GM06990 (cell line): Measurements from ENCODE around the gene CNTNAP4.

ENCODE experiments used
- DNase-seq: peaks from one replicate; pipeline ENCODE4 v3.0.0-alpha.2; 2011; ENCODE audit not compliant: insufficient read length; ENCODE audit errors: extremely low read depth
- H3K27me3 ChIP-seq: replicated peaks from 2 replicates; pipeline ENCODE4 v1.6.0; 2011; ENCODE audit warnings: low read length; ENCODE audit not compliant: control insufficient read depth, insufficient read depth
- H3K36me3 ChIP-seq: 2 replicates; pipeline ENCODE4 v1.5.1; 2011; ENCODE audit warnings: low read length; ENCODE audit not compliant: control insufficient read depth, insufficient read depth
- H3K4me3 ChIP-seq: replicated peaks from 2 replicates; pipeline ENCODE4 v1.5.1; 2011; ENCODE audit warnings: low read depth, mild to moderate bottlenecking, control low read depth, low read length
- CTCF ChIP-seq: IDR thresholded peaks from 2 replicates; pipeline ENCODE4 v1.5.1; 2011; ENCODE audit warnings: low read length, control low read depth, mild to moderate bottlenecking, inconsistent platforms; ENCODE audit not compliant: insufficient read depth, poor library complexity, severe bottlenecking

The CNTNAP4 gene

GRCh38 chr16:76571755-76572154, 294.6 kb downstream of the CNTNAP4 start:
- H3K27me3 ChIP-seq = no peaks in the 10 kb centered on the region
- no peak for DNase-seq
- no peaks in the 10 kb centered on the region for H3K36me3 ChIP-seq
- no peak overlapping the region for H3K4me3 ChIP-seq
- TF ChIP-seq CTCF = no peak

- no peak for TF ChIP-seq CTCF
- no peaks in the 10 kb centered on the region for H3K36me3 ChIP-seq
- no peaks in the 10 kb centered on the region for H3K27me3 ChIP-seq
- H3K4me3 ChIP-seq = no peak overlapping the region
- DNase-seq = no peak
Measured at GRCh38 chr16:76573281-76573680, 296.1 kb downstream of the CNTNAP4 start.

GRCh38 chr16:76574651-76575050, 297.4 kb downstream of the CNTNAP4 start:
- DNase-seq = no peak
- Histone ChIP-seq H3K27me3 (no peaks in the 10 kb centered on the region), H3K4me3 (no peak overlapping the region), H3K36me3 (no peaks in the 10 kb centered on the region)
- no peak for TF ChIP-seq CTCF

- no peak overlapping the region for H3K4me3 ChIP-seq
- no peak for DNase-seq
- H3K27me3 ChIP-seq = no peaks in the 10 kb centered on the region
- H3K36me3 ChIP-seq = no peaks in the 10 kb centered on the region
- TF ChIP-seq CTCF = no peak
Measured at GRCh38 chr16:76576526-76576925, 299.3 kb downstream of the CNTNAP4 start.

- peak; percentile 50 for DNase-seq
- Histone ChIP-seq H3K4me3 (no peak overlapping the region), H3K36me3 (no peaks in the 10 kb centered on the region), H3K27me3 (no peaks in the 10 kb centered on the region)
- no peak for TF ChIP-seq CTCF
Measured at GRCh38 chr16:76577003-76577402, 299.8 kb downstream of the CNTNAP4 start.

DNA sequence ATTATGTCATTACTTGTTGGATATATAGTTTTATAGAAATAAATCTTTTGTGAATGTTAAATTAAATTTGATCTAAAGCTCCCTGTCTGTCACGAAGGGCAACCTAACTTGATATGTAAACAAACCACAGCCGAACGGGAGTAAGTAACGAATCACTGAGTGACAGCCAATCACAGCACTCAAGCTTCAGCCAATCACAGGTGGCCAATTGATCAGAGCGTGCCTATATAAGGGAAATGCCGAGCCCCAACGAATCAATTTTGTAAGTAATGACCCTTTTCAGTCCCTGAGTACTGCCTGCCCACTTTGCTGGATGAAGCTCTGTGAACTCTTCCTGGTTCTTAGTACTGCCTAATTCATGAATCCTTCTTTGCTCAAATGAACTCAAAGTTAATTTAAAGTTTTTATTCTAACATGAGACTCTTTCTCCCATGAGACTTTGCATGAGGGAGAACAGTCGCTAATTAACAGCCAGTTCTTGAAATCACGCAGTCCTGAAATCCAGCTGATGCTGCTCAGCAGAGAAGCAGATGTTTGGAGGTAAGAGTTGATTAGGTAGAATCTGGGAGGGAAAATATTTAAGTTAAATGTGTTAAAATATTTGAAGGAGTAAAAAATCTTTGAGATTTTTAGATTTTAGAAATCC, 302.2 kb downstream of the CNTNAP4 start:
- TF ChIP-seq CTCF = no peak
- DNase-seq = no peak
- H3K36me3 ChIP-seq = no peaks in the 10 kb centered on the region

More for the DNA sequence above, 302.2 kb downstream of the CNTNAP4 start:
- Histone ChIP-seq H3K27me3 (no peaks in the 10 kb centered on the region), H3K4me3 (no peak overlapping the region)
